B cell (primary cell): ENCODE data around the gene CEP128.

Experiments
- CTCF ChIP-seq: fragments of 200-600 bp; IDR thresholded peaks from one replicate; pipeline ENCODE4 v1.8.0; 2022; ENCODE audit warnings: antibody characterized with exemption, mild to moderate bottlenecking
- EZH2 ChIP-seq: IDR thresholded peaks from 2 replicates; pipeline ENCODE4 v1.6.1; 2012; ENCODE audit warnings: borderline replicate concordance, low read depth, mild to moderate bottlenecking, moderate library complexity, low read length; ENCODE audit not compliant: insufficient read depth, poor library complexity, severe bottlenecking

- TF ChIP-seq CTCF (no peak), EZH2 (no peak)
Observed at GRCh38 chr14:80698974-80699373, 242.6 kb downstream of the CEP128 start.
